LNCaP clone FGC (cell line): ENCODE results near the gene WDR49.

Experiments used
- DNase-seq: peaks from one replicate; pipeline ENCODE4 v3.0.0-alpha.2; 2011; ENCODE audit warnings: low read depth
- H3K4me3 ChIP-seq: 2 replicates; pipeline ENCODE4 v1.5.1; 2011; ENCODE audit warnings: mild to moderate bottlenecking, low read depth, low read length, control low read depth
- CTCF ChIP-seq: IDR thresholded peaks from 2 replicates; pipeline ENCODE4 v1.5.1; 2012; ENCODE audit warnings: mild to moderate bottlenecking; ENCODE audit not compliant: control insufficient read depth, insufficient read depth; ENCODE audit errors: extremely low read depth

Gene WDR49

GRCh38 chr3:167605871-167606270 is 47.9 kb downstream of the WDR49 start:
- DNase-seq = no peak
- H3K4me3 ChIP-seq = no peak overlapping the region
- TF ChIP-seq CTCF = no peak

GRCh38 chr3:167602041-167602440 is 51.7 kb downstream of the WDR49 start:
- no peak for TF ChIP-seq CTCF
- DNase-seq = no peak
- H3K4me3 ChIP-seq = no peak overlapping the region

- no peak overlapping the region for H3K4me3 ChIP-seq
- TF ChIP-seq CTCF = no peak
- no peak for DNase-seq
Measured at GRCh38 chr3:167587651-167588050, 66.1 kb downstream of the WDR49 start.

- no peak for TF ChIP-seq CTCF
- no peak for DNase-seq
- no peak overlapping the region for H3K4me3 ChIP-seq
Measured at GRCh38 chr3:167575000-167575600, 78.6 kb downstream of the WDR49 start.

GRCh38 chr3:167572991-167573390 is 80.8 kb downstream of the WDR49 start:
- TF ChIP-seq CTCF = no peak
- H3K4me3 ChIP-seq = no peak overlapping the region
- no peak for DNase-seq

- TF ChIP-seq CTCF = no peak
- no peak overlapping the region for H3K4me3 ChIP-seq
- no peak for DNase-seq
Measured at GRCh38 chr3:167568634-167569033, 85.1 kb downstream of the WDR49 start.

- H3K4me3 ChIP-seq = no peak overlapping the region
- no peak for DNase-seq
- TF ChIP-seq CTCF = no peak
Measured at GRCh38 chr3:167565489-167565888, 88.3 kb downstream of the WDR49 start.
